HG02870 (cell line): Measurements from ENCODE around the gene LCOR.
A peak's percentile ranks its signal among the peaks of the same experiment; 100 is the strongest.
"Not testable (repeated sequence)": the region's sequence is repeated elsewhere in the genome, so short reads cannot be mapped to it uniquely, and the experiment has no call there.

Source experiments
- ATAC-seq: cut with Tn5 transposase; IDR thresholded peaks from one replicate; pipeline ENCODE4 v1.9.1; 2021; ENCODE audit warnings: mild to moderate bottlenecking, moderate library complexity; ENCODE audit not compliant: unreplicated experiment

LCOR gene

GRCh38 chr10:96831867-96832720 lies at the start of gene LCOR:
Gene LCOR (plus strand): TSS chr10:96832298. CDS start chr10:96949058, 116,760 bp downstream.
- ATAC-seq, result peak; percentile 52

GRCh38 chr10:96784253-96784652 lies 47.8 kb upstream of the LCOR start:
- no peak for ATAC-seq

GRCh38 chr10:96789571-96790108 lies 42.5 kb upstream of the LCOR start:
- ATAC-seq, result peak; percentile 95

- ATAC-seq, result no peak
Observed at GRCh38 chr10:96791902-96792301, 40.2 kb upstream of the LCOR start.

DNA sequence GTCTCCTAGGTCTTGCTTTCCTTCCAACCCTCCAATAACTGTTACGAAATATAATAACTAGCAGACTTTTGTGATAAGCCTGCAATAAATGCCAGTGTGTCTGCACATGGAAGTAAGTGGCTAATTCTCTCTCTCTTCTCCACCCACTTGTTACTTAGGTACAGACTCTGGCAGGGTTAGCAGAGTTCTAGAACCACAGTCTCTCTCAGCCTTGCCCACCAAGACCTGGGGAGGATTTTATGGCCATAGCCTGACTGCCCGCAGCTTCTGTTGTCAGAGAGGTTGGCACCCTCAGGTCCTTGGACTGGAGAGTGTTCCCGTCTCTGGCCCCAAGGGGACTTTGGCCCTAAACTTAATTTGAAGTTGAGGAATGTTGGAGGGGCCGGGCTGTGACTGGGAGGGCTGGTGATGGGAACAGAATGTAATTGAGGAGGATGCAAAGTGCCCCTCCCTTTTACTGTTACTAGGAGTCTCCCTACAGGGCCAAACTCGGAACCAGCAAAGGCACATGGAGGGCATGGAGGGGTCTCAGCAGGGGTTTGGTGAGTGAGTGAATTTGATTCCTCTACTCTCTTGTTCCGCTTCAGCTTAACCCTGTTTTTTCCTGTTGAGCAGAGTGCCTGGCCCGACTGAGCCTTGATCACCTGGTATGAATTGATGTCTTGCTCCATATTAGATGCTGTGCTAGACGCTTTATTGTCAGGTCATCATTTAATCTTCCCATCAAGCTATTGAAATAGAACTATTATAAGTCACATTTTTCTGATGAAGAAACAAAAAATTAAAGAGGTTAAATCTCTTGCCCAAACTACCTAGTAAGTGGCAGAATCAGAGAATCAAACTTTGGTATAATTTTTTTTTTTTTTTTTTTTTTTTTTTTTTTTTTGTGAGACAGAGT lies 37.0 kb upstream of the LCOR start:
- no peak for ATAC-seq

- ATAC-seq, result no peak
Observed at GRCh38 chr10:96797485-96797884, 34.6 kb upstream of the LCOR start.

GRCh38 chr10:96803288-96803664 lies 28.8 kb upstream of the LCOR start:
- ATAC-seq, result no peak

GRCh38 chr10:96814264-96814663 lies 17.8 kb upstream of the LCOR start:
- ATAC-seq, result no peak

DNA sequence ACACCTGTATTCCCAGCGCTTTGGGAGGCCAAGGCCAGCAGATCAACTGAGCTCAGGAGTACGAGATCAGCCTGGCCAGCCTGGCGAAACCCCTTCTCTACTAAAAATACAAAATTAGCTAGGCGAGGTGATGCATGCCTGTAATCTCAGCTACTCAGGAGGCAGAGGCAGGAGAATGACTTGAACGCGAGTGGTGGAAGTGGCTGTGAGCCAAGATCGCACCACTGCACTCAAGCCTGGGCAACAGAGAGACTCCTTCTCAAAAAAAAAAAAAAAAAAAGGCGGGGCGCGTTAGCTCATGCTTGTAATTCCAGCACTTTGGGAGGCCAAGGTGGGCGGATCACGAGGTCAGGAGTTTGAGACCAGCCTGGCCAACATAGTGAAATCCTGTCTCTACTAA lies 13.1 kb upstream of the LCOR start:
- ATAC-seq, result not testable (repeated sequence)

GRCh38 chr10:96820765-96821164 lies 11.3 kb upstream of the LCOR start:
- ATAC-seq, result no peak

- no peak for ATAC-seq
Observed at GRCh38 chr10:96826438-96826837, 5.7 kb upstream of the LCOR start.

- no peak for ATAC-seq
Observed at GRCh38 chr10:96828609-96829008, 3.5 kb upstream of the LCOR start.

- ATAC-seq, result no peak
Observed at GRCh38 chr10:96829029-96829773, 2.9 kb upstream of the LCOR start.

DNA sequence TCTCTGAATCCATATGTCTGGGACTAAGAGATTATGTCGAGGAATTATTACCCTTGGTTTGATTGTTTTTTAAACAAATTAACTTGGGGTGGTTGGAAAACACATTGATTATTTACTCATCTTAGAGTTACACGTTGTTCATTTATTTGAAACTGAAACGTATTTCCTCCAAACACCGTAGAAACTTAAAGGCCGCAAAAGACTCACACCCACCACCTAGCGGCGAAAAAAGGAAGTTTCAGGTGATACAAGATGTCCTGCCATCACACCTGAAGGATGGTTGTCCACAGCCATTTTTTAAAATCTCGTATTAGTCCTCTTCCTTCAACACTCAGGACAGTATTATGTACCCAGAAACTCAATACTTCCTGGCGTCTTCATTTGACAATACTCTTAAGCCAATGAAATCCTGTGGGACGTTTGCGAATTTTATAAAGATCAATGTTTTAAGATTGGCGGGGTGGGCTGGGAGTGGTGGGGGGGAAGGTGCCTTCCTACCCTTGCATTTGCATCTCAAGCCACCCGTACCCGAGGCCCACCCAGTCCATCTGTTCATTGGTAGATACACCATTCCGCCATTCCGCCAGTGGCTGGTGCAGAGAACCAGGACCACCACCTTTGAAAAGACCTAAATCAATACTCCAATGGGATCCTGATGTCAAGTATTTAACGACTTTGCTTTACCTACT lies 1.4 kb upstream of the LCOR start:
- ATAC-seq, result no peak

GRCh38 chr10:96831200-96831866 lies 765 bp upstream of the LCOR start:
- no peak for ATAC-seq

DNA sequence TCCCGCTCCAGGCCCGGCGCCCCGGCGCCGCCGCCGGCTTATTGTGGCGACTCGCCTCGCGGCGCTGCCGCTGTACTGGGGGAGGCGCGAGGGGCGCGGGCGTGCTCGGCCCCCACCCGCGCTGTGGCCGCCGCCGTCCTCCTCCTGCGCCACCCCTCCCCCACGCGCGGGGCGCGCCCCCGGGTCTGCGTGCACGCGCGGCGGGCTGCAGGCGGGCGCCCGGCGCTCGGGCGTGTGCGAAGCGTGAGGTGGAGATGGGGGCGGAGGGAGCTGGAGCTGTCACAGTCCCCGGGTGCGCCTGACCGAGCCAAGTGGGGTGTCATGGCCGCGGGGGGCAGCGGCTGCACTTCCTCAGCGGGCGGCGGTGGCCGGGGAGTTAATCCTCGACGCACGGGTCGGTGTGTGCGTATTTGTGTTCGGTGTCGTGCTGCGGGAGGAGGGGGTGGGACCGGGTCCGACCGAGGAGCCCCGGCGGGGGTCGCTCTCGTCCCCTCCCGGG lies 672 bp downstream of the LCOR start:
- ATAC-seq, result peak; percentile 58

DNA sequence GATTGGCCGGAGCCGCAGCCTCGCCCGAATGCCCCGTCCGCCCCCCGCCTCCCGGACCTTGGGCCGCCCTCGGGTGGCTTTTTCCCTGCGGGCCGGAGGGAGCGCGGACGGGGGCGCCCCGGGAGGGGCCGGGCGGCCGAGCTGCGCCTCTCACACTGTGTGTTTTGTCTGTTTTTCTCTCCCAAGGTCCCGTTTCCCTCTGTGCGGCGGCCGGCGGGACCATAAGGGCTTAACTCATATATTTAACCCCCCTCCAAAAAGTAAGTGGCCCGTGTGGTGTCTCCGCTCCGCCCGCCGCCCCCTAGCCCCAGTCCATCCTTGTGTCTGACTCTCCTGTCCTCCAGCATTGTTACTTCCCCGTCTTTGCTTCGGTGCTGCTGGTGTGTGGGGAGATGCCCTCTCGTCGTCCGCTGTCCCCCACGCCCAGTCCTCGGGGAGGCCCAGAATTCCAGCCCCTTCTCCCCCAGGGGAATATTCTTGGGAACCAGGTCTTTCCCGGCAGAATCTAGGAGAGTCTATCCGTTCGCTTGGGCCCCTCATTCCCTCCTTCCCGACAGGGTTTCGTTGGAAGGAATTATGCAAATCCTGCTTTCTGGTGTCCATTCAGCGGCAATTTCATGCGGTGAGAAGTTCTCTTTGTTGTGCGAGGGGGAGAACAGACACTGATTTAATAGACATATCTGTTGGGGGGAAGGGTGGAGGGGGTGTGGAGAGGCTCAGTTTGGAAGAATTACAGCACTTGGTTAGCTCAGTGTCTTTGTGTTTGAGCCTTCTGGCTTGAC lies 1.3 kb downstream of the LCOR start:
- ATAC-seq, result peak; percentile 10

DNA sequence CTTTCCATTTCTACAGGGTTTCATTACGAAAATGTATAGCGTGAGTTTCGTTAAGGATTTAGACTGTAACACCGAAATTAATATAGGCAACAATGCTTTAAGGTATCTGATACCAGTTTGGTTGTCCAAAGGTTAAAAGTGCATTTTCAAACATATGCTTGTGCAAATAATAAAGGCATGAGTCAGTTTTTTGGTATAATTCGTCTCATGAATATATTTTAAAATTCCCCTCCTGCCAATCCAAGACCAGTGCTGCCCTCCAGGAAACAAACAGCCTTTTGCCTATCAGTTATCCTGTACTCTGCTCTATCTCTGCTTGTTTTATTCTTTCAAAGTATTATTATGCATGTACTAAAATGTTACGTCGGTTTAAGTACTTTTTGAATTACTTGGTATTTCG lies 2.0 kb downstream of the LCOR start:
- no peak for ATAC-seq

- ATAC-seq, result no peak
Observed at GRCh38 chr10:96835899-96836298, 3.8 kb downstream of the LCOR start.
